ENCODE results near the gene GOLPH3.
"Not testable (repeated sequence)": the region's sequence is repeated elsewhere in the genome, so short reads cannot be mapped to it uniquely, and the experiment has no call there.

The GOLPH3 gene

DNA sequence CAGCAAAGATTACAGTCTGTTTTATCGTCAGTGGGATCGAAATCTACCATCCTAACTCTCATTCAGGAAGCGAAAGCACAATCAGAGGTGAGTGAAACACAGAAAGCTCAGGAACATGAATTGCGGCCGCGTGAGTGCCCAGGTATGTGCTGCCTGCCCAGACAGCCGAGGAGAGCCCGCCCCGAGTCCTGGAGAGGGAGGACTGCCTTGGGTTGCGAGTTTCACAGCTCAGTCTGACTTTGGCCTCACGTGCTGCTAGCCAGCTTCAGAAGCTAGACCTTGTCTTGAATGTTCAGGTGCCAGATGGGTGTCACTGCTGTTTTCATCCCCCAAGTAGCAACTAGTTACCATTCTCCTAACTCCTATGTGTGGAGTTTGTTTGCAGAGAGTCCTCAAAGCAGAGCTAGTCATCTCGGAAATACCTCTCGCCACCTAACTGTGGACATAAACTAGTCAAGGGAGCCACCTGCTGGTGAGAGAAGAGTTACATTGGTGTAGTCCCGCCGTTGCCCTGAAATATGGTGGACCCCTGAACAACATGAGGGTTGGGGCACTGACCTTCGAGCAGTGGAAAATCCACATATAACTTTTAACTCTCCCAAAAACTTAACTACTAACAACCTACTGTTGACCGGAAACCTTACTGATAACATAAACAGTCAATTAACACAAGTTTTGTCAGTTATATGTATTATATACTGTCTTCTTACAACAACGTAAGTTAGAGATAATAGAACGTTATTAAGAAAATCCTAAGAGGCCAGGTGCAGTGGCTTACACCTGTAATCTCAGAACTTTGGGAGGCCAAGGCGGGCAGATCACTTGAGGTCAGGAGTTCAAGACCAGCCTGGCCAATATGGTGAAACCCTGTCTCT is 80.9 kb downstream of the GOLPH3 start:
- Histone ChIP-seq H3K4me1 (ENCODE audit: insufficient read depth, low read length) (peaks cover 3% of the 10 kb centered on the region; the same call in 1 of the 2 replicates), H3K9ac (ENCODE audit: low read depth, low read length) (no peak overlapping the region), H3K36me3 (ENCODE audit: insufficient read depth, low read length) (0 out of 2 replicates have a peak, but pooled peaks cover 5% of the 10 kb centered on the region), H3K9me3 (ENCODE audit: control insufficient read depth, insufficient read depth, low read length) (no peaks in the 10 kb centered on the region)

DNA sequence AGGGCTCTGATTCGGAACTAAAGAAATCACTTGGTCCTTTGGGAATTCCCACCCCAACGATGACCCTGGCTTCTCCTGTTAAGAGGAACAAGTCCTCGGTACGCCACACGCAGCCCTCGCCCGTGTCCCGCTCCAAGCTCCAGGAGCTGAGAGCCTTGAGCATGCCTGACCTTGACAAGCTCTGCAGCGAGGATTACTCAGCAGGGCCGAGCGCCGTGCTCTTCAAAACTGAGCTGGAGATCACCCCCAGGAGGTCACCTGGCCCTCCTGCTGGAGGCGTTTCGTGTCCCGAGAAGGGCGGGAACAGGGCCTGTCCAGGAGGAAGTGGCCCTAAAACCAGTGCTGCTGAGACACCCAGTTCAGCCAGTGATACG is 83.4 kb downstream of the GOLPH3 start:
- Histone ChIP-seq H3K4me1 (ENCODE audit: insufficient read depth, low read length) (peaks cover 3% of the 10 kb centered on the region; the same call in 1 of the 2 replicates), H3K9ac (ENCODE audit: low read depth, low read length) (no peak overlapping the region), H3K36me3 (ENCODE audit: insufficient read depth, low read length) (no peaks in the 10 kb centered on the region), H3K9me3 (ENCODE audit: control insufficient read depth, insufficient read depth, low read length) (no peaks in the 10 kb centered on the region)

DNA sequence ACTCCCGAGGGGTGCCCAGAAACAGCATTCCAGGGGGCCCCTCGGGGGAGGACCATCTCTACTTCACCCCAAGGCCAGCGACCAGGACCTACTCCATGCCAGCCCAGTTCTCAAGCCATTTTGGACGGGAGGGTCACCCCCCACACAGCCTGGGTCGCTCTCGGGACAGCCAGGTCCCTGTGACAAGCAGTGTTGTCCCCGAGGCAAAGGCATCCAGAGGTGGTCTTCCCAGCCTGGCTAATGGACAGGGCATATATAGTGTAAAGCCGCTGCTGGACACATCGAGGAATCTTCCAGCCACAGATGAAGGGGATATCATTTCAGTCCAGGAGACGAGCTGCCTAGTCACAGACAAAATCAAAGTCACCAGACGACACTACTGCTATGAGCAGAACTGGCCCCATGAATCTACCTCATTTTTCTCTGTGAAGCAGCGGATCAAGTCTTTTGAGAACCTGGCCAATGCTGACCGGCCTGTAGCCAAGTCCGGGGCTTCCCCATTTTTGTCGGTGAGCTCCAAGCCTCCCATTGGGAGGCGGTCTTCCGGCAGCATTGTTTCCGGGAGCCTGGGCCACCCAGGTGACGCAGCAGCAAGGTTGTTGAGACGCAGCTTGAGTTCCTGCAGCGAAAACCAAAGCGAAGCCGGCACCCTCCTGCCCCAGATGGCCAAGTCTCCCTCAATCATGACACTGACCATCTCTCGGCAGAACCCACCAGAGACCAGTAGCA is 83.9 kb downstream of the GOLPH3 start:
- H3K9ac ChIP-seq (ENCODE audit: low read depth, low read length): no peak overlapping the region
- H3K36me3 ChIP-seq (ENCODE audit: insufficient read depth, low read length): no peaks in the 10 kb centered on the region
- no peaks in the 10 kb centered on the region for H3K9me3 ChIP-seq (ENCODE audit: control insufficient read depth, insufficient read depth, low read length)
- peaks cover 3% of the 10 kb centered on the region; the same call in 1 of the 2 replicates for H3K4me1 ChIP-seq (ENCODE audit: insufficient read depth, low read length)

DNA sequence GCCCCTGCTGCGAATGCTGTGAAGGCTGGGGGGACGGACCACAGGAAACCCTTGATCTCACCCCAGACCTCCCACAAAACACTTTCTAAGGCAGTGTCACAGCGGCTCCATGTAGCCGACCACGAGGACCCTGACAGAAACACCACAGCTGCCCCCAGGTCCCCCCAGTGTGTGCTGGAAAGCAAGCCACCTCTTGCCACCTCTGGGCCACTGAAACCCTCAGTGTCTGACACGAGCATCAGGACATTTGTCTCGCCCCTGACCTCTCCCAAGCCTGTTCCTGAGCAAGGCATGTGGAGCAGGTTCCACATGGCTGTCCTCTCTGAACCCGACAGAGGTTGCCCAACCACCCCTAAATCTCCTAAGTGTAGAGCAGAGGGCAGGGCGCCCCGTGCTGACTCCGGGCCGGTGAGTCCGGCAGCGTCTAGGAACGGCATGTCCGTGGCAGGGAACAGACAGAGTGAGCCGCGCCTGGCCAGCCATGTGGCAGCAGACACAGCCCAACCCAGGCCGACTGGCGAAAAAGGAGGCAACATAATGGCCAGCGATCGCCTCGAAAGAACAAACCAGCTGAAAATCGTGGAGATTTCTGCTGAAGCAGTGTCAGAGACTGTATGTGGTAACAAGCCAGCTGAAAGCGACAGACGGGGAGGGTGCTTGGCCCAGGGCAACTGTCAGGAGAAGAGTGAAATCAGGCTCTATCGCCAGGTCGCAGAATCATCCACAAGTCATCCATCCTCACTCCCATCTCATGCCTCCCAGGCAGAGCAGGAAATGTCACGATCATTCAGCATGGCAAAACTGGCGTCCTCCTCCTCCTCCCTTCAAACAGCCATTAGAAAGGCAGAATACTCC is 84.7 kb downstream of the GOLPH3 start:
- H3K9ac ChIP-seq (ENCODE audit: low read depth, low read length): no peak overlapping the region
- no peaks in the 10 kb centered on the region for H3K36me3 ChIP-seq (ENCODE audit: insufficient read depth, low read length)
- no peaks in the 10 kb centered on the region for H3K9me3 ChIP-seq (ENCODE audit: control insufficient read depth, insufficient read depth, low read length)
- peaks cover 3% of the 10 kb centered on the region; the same call in 1 of the 2 replicates for H3K4me1 ChIP-seq (ENCODE audit: insufficient read depth, low read length)

DNA sequence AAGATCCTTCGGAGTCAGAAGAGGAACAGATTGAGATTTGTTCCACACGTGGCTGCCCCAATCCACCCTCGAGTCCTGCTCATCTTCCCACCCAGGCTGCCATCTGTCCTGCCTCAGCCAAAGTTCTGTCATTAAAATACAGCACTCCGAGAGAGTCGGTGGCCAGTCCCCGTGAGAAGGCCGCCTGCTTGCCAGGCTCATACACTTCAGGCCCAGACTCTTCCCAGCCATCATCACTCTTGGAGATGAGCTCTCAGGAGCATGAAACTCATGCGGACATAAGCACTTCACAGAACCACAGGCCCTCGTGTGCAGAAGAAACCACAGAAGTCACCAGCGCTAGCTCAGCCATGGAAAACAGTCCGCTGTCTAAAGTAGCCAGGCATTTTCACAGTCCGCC is 85.9 kb downstream of the GOLPH3 start:
- H3K9me3 ChIP-seq (ENCODE audit: control insufficient read depth, insufficient read depth, low read length): no peaks in the 10 kb centered on the region
- no peaks in the 10 kb centered on the region for H3K36me3 ChIP-seq (ENCODE audit: insufficient read depth, low read length)
- no peak overlapping the region for H3K9ac ChIP-seq (ENCODE audit: low read depth, low read length)
- H3K4me1 ChIP-seq (ENCODE audit: insufficient read depth, low read length): peaks cover 3% of the 10 kb centered on the region; the same call in 1 of the 2 replicates

DNA sequence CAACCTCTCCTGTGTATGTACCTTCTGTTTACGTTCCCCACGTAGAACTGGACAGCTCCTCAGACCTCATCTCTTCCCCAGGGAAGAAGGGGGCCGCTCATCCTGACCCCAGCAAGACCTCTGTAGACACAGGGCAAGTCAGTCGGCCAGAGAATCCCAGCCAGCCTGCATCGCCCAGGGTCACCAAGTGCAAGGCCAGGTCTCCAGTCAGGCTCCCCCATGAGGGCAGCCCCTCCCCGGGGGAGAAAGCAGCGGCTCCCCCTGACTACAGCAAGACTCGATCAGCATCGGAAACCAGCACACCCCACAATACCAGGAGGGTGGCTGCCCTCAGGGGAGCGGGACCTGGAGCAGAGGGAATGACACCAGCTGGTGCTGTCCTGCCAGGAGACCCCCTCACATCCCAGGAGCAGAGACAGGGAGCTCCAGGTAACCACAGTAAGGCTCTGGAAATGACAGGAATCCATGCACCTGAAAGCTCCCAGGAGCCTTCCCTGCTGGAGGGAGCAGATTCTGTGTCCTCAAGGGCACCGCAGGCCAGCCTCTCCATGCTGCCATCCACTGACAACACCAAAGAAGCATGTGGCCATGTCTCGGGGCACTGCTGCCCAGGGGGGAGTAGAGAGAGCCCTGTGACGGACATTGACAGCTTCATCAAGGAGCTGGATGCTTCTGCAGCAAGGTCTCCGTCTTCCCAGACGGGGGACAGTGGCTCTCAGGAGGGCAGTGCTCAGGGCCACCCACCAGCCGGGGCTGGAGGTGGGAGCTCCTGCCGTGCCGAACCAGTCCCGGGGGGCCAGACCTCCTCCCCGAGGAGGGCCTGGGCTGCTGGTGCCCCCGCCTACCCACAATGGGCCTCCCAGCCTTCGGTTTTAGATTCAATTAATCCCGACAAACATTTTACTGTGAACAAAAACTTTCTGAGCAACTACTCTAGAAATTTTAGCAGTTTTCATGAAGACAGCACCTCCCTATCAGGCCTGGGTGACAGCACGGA is 86.7 kb downstream of the GOLPH3 start:
- H3K36me3 ChIP-seq (ENCODE audit: insufficient read depth, low read length): no peaks in the 10 kb centered on the region
- H3K4me1 ChIP-seq (ENCODE audit: insufficient read depth, low read length): no peaks in the 10 kb centered on the region
- no peaks in the 10 kb centered on the region for H3K9me3 ChIP-seq (ENCODE audit: control insufficient read depth, insufficient read depth, low read length)
- H3K9ac ChIP-seq (ENCODE audit: low read depth, low read length): no peak overlapping the region

DNA sequence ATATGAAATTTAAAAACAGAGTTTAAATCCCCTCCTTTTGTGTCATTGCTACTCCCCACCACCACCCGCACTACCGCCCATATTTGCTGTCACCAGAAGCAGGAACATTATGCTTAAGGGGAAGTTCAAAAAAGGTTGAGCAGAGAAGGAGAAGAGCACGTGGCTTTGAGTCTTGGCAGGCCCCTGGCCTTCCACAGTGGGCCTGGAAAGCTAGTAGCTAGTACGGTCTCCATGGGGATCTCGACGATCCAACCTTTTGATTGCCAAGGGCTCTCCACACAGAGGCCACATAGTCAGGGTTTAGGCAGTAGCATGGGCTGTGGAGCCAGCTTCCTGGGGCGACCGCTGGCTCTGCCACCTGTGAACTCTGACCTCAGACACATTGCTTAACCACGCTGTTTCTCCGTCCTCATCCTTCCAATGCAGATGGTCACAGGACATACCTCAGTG is 90.1 kb downstream of the GOLPH3 start:
- Histone ChIP-seq H3K9me3 (ENCODE audit: control insufficient read depth, insufficient read depth, low read length) (no peaks in the 10 kb centered on the region), H3K36me3 (ENCODE audit: insufficient read depth, low read length) (no peaks in the 10 kb centered on the region), H3K4me1 (ENCODE audit: insufficient read depth, low read length) (no peaks in the 10 kb centered on the region), H3K9ac (ENCODE audit: low read depth, low read length) (no peak overlapping the region)

DNA sequence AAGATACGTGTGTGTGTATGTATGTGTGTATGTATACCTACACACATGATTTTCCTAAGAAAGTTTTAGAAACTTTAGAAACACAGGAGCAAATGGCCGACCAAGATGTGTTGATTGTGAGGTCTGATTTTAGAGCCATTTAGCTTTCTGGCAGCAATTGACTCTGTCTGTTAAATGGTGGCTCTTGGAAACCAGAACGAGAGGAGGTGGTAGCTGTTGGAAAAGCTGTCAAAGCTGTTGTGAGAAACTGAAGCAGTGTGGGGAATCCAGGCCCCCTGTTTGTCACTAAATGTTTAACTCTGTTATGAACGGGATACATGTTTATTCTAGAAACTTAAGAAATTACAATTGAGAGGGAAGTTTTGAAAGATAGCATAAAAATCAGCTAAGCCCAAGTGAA is 91.4 kb downstream of the GOLPH3 start:
- H3K9ac ChIP-seq (ENCODE audit: low read depth, low read length): no peak overlapping the region
- no peaks in the 10 kb centered on the region; the same call in 1 of the 2 replicates for H3K36me3 ChIP-seq (ENCODE audit: insufficient read depth, low read length)
- no peaks in the 10 kb centered on the region for H3K9me3 ChIP-seq (ENCODE audit: control insufficient read depth, insufficient read depth, low read length)
- H3K4me1 ChIP-seq (ENCODE audit: insufficient read depth, low read length): no peaks in the 10 kb centered on the region

DNA sequence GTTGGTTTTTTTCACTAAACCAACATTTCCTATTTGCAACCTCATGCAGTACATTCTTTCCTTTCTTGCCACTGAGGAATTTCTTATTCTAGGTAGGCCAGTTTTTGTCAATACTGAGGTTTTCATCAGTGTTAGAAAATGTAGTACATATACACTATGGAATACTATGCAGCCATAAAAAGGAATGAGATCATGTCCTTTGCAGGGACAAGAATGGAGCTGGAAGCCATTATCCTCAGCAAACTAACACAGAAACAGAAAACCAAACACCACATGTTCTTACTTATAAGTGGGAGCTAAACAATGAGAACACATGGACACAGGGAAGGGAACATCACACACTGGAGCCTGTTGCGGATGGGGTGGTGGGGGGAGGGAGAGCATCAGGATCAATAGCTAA is 93.6 kb downstream of the GOLPH3 start:
- not testable (repeated sequence) for H3K9ac ChIP-seq (ENCODE audit: low read depth, low read length); H3K36me3 ChIP-seq (ENCODE audit: insufficient read depth, low read length); H3K9me3 ChIP-seq (ENCODE audit: control insufficient read depth, insufficient read depth, low read length); H3K4me1 ChIP-seq (ENCODE audit: insufficient read depth, low read length)

DNA sequence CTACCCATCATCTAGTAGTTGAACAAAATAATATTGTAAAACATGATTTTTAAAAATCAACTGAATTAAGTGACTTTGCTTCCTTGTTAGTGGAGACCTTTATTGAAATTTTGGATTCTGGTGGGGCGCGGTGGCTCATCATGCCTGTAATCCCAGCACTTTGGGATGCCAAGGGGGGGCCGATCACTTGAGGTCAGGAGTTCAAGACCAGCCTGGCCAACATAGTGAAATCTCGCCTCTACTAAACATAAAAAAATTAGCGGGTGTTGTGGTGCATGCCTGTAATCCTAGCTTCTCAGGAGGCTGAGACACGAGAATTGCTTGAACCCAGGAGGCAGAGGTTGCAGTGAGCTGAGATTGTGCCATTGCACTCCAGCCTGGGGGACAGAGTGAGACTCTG is 95.3 kb downstream of the GOLPH3 start:
- not testable (repeated sequence) for H3K9me3 ChIP-seq (ENCODE audit: control insufficient read depth, insufficient read depth, low read length); H3K9ac ChIP-seq (ENCODE audit: low read depth, low read length); H3K36me3 ChIP-seq (ENCODE audit: insufficient read depth, low read length)

DNA sequence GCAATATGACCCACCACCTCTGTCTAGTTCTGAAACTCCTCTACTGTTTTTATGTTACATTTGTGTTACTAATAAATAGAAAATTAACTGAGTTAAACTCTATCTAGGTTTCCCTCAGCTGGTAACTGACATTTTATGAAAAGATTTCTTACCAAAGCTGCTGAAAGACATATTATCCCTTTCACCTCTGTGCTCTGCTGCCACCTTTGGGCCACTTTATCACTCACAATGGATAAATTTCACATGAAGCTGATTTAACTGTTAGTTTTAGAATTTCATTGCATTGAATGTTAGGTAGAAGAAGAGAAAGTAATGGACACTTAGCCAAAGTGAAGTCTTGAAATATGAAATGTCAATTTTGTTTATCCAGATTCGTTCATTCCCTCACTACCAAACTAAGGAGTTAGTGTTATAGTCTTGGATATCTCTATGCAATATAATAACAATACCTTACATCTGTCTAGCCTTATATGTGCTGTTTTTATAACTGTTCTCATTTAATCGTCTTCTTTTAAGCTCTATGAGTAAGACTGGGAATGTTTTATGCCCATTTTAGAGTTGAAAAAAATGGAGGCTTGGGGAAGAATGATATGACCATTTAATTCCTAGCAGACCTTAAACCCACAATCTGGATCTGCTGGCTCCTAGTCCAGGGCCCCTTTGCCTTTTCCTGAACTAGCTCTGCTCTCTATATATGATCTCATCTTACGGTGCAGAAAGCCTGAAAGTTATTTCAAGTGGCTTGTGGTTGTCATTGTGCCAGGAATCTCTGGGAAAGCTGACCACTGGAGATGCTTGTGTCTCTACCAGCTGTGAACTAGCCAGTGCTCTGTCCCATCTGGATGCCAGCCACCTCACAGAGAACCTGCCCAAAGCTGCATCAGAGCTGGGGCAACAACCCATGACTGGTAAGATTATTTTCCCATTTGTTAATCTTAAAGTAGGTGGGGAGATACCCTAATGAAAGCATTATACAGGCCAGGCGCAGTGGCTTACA is 97.1 kb downstream of the GOLPH3 start:
- H3K9ac ChIP-seq (ENCODE audit: low read depth, low read length): no peak overlapping the region
- H3K9me3 ChIP-seq (ENCODE audit: control insufficient read depth, insufficient read depth, low read length): peaks cover 4% of the 10 kb centered on the region; the same call in 1 of the 2 replicates
- no peaks in the 10 kb centered on the region; the same call in 1 of the 2 replicates for H3K36me3 ChIP-seq (ENCODE audit: insufficient read depth, low read length)
- no peaks in the 10 kb centered on the region for H3K4me1 ChIP-seq (ENCODE audit: insufficient read depth, low read length)

More for the DNA sequence above, 95.3 kb downstream of the GOLPH3 start:
- H3K4me1 ChIP-seq (ENCODE audit: insufficient read depth, low read length): not testable (repeated sequence)

All from ES-I3 (cell line).